AG04450 (cell line): ENCODE results near the gene FXYD3. TPM values are rescaled to one million over a fixed set of nuclear protein-coding genes. Genes with fewer than 3 reads are reported as not detected.

Source experiments
- CTCF ChIA-PET: fragments of 300-600, 350-600 bp; formaldehyde crosslinking; extraction: SDS; loops from one replicate; lab custom pipeline; 2022; ENCODE audit warnings: antibody characterized with exemption, inconsistent platforms; lab: Charles Lee
- POLR2A ChIA-PET: fragments of 350-600 bp; formaldehyde crosslinking; extraction: SDS; loops from one replicate; lab custom pipeline; 2021; ENCODE audit warnings: antibody characterized with exemption, inconsistent platforms; lab: Yijun Ruan, JAX
- DNase-seq: peaks from one replicate; pipeline ENCODE4 v3.0.0-alpha.2; 2011; ENCODE audit warnings: low read depth, low spot score
- H3K27ac ChIP-seq: one replicate; pipeline ENCODE4 v1.5.1; 2012; ENCODE audit warnings: low read depth, low read length, control low read depth
- H3K27me3 ChIP-seq: one replicate; pipeline ENCODE4 v1.6.0; 2012; ENCODE audit warnings: low read length; ENCODE audit not compliant: control insufficient read depth, insufficient read depth
- H3K4me3 ChIP-seq: 2 replicates; pipeline ENCODE4 v1.5.1; 2011; ENCODE audit warnings: mild to moderate bottlenecking, low read depth, low read length, control low read depth
- H3K9me3 ChIP-seq: 2 replicates; pipeline ENCODE4 v1.5.1; 2012; ENCODE audit warnings: low read length; ENCODE audit not compliant: control insufficient read depth, insufficient read depth
- polyA plus RNA-seq: library from polyadenylated mRNA; depleted of rRNA; stranded (reverse); fragments of >200 nt; gene quantifications from 2 replicates; pipeline ENCODE4 v1.2.3, GENCODE V29; 2011
- TF ChIP-seq, protein P1 (sequence below): IDR thresholded peaks from 2 replicates; pipeline ENCODE4 v1.5.1; 2011; ENCODE audit warnings: low read depth, low read length, control low read depth, inconsistent platforms

Gene FXYD3
- polyA plus RNA-seq, 1 experiment, result not detected

DNA sequence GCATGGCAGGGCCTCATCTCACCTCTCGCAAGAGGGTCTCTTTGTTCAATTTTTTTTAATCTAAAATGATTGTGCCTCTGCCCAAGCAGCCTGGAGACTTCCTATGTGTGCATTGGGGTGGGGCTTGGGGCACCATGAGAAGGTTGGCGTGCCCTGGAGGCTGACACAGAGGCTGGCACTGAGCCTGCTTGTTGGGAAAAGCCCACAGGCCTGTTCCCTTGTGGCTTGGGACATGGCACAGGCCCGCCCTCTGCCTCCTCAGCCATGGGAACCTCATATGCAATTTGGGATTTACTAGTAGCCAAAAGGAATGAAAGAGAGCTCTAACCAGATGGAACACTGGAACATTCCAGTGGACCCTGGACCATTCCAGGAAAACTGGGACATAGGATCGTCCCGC is 8.0 kb downstream of the FXYD3 start:
- H3K4me3 ChIP-seq, result no peak overlapping the region
- TF ChIP-seq, protein P1, sequence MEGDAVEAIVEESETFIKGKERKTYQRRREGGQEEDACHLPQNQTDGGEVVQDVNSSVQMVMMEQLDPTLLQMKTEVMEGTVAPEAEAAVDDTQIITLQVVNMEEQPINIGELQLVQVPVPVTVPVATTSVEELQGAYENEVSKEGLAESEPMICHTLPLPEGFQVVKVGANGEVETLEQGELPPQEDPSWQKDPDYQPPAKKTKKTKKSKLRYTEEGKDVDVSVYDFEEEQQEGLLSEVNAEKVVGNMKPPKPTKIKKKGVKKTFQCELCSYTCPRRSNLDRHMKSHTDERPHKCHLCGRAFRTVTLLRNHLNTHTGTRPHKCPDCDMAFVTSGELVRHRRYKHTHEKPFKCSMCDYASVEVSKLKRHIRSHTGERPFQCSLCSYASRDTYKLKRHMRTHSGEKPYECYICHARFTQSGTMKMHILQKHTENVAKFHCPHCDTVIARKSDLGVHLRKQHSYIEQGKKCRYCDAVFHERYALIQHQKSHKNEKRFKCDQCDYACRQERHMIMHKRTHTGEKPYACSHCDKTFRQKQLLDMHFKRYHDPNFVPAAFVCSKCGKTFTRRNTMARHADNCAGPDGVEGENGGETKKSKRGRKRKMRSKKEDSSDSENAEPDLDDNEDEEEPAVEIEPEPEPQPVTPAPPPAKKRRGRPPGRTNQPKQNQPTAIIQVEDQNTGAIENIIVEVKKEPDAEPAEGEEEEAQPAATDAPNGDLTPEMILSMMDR, result no peak
- H3K27ac ChIP-seq, result no peak overlapping the region
- CTCF ChIA-PET, result interaction anchor here (0.6 to 6.3 kb wide), 5 partner anchors 9 to 46 kb away, joined by 3 to 44 read pairs (median 8); partner anchors contain the start of gene LGI4
- POLR2A ChIA-PET, result no interaction called here
- H3K27me3 ChIP-seq, result peaks cover 11% of the 10 kb centered on the region
- DNase-seq, result no peak
- no peaks in the 10 kb centered on the region; the same call in 1 of the 2 replicates for H3K9me3 ChIP-seq

- ChIA-PET POLR2A (no interaction called here), CTCF (interaction anchor here (0.6 to 6.3 kb wide), 10 partner anchors 9 to 80 kb away, joined by 3 to 44 read pairs (median 4); partner anchors contain the start of genes FXYD3 and LGI4)
- peak; percentile 81 for DNase-seq
- peak overlapping the region; percentile 81 for H3K4me3 ChIP-seq
- TF ChIP-seq, protein P1, result no peak
- H3K27ac ChIP-seq, result no peak overlapping the region
- H3K27me3 ChIP-seq, result peaks cover 13% of the 10 kb centered on the region
- no peaks in the 10 kb centered on the region; the same call in 1 of the 2 replicates for H3K9me3 ChIP-seq
Measured at GRCh38 chr19:35124098-35125060, 8.8 kb downstream of the FXYD3 start.

DNA sequence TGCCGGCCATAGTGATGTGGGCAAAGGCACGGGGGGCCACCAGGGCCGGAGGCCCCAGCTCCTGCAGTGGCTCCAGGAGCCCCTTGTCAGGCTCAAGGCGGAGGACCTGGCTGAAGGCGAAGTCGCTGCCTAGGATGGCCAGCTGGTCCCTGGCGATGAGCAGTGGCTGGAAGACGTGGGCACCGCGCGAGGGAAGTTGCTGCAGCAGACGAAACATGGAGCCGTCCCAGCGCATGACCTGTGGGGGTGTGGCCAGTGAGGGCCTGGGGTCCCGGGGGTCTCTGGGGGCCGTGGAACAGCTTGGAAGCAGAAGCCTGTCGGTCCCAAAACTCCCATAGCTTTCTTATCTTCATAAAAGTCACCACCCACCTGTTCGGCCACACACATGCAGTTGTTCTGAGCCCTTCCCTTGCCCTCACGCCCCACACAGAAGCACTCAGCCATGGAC is 9.7 kb downstream of the FXYD3 start:
- Histone ChIP-seq H3K27me3 (peaks cover 16% of the 10 kb centered on the region), H3K27ac (no peak overlapping the region), H3K4me3 (no peak overlapping the region), H3K9me3 (no peaks in the 10 kb centered on the region; the same call in 1 of the 2 replicates)
- DNase-seq, result no peak
- TF ChIP-seq, protein P1, result no peak
- CTCF ChIA-PET, result interaction anchor here (0.9 to 6.3 kb wide), 8 partner anchors 9 to 81 kb away, joined by 3 to 44 read pairs (median 4); partner anchors contain the start of genes FXYD3 and LGI4
- POLR2A ChIA-PET, result no interaction called here

- ChIA-PET POLR2A (no interaction called here), CTCF (interaction anchor here (1.2 to 6.3 kb wide), 4 partner anchors 10 to 59 kb away, joined by 3 to 44 read pairs (median 5); partner anchors contain the start of genes FXYD3 and LGI4)
- Histone ChIP-seq H3K27me3 (peaks cover 23% of the 10 kb centered on the region), H3K27ac (no peak overlapping the region), H3K9me3 (no peaks in the 10 kb centered on the region; the same call in 1 of the 2 replicates), H3K4me3 (no peak overlapping the region)
- TF ChIP-seq, protein P1, result no peak
- DNase-seq, result no peak
Measured at GRCh38 chr19:35125749-35126623, 10.4 kb downstream of the FXYD3 start.
